K562 (cell line): ENCODE data around the gene WDR18. TPM values are rescaled to one million over a fixed set of nuclear protein-coding genes. Genes with fewer than 3 reads are reported as not detected.

Source experiments
- ARID3A ChIP-seq: IDR thresholded peaks from 2 replicates; pipeline ENCODE4 v1.6.1; 2012; ENCODE audit warnings: low read depth, low read length, improper control_type of control experiment, borderline replicate concordance
- BRCA1 ChIP-seq, 2 experiments: fragments of 450-650 bp in 1 of 2; sonication (generic) in 1 of 2; formaldehyde crosslinking in 1 of 2; IDR thresholded peaks; 2 replicates each; pipeline versions ENCODE4 v1.5.0 to v1.6.1; 2017 to 2020; ENCODE audit warnings: mild to moderate bottlenecking in 1 of 2, missing genetic modification reagents in 1 of 2
- CBFA2T2 ChIP-seq: fragments of 450-650 bp; conservative IDR thresholded peaks from 2 replicates; pipeline ENCODE4 v1.6.1; 2017; ENCODE audit warnings: mild to moderate bottlenecking
- CHD2 ChIP-seq: IDR thresholded peaks from 2 replicates; pipeline ENCODE4 v1.6.1; 2011; ENCODE audit warnings: low read depth, low read length
- DMBX1 ChIP-seq: fragments of 250-450 bp; sonication (Bioruptor Pico); IDR thresholded peaks from 2 replicates; pipeline ENCODE4 v1.8.0; 2022; ENCODE audit warnings: inconsistent platforms, mild to moderate bottlenecking, moderate library complexity, borderline replicate concordance
- DPF2 ChIP-seq: fragments of 450-650 bp; IDR thresholded peaks from 2 replicates; pipeline ENCODE4 v1.6.1; 2016
- FIP1L1 ChIP-seq: fragments of 200-400 bp; formaldehyde crosslinking; IDR thresholded peaks from 2 replicates; pipeline ENCODE4 v1.6.1; 2018; ENCODE audit warnings: mild to moderate bottlenecking, low read depth, low read length; ENCODE audit not compliant: poor library complexity, severe bottlenecking
- HIVEP1 ChIP-seq: fragments of 250-450 bp; sonication (Bioruptor Pico); IDR thresholded peaks from 2 replicates; pipeline ENCODE4 v1.4.0; 2020; ENCODE audit warnings: mild to moderate bottlenecking
- KLF1 ChIP-seq: fragments of 450-650 bp; IDR thresholded peaks from 2 replicates; pipeline ENCODE4 v1.6.1; 2016; ENCODE audit warnings: missing genetic modification characterization, missing compliant biosample characterization
- NR1H2 ChIP-seq: sonication (generic); formaldehyde crosslinking; IDR thresholded peaks from 2 replicates; pipeline ENCODE4 v1.4.0; 2020; ENCODE audit warnings: mild to moderate bottlenecking, missing genetic modification reagents
- POLR2B ChIP-seq: fragments of 450-650 bp; IDR thresholded peaks from 2 replicates; pipeline ENCODE4 v1.6.1; 2018; ENCODE audit warnings: low read depth; ENCODE audit not compliant: partially characterized antibody
- SETDB1 ChIP-seq: IDR thresholded peaks from one replicate; pipeline ENCODE4 v1.6.1; 2012; ENCODE audit warnings: low read length, control low read depth, inconsistent platforms
- TAL1 ChIP-seq: fragments of 450-650 bp; IDR thresholded peaks from 2 replicates; pipeline ENCODE4 v1.6.1; 2016; ENCODE audit warnings: mild to moderate bottlenecking
- XRCC5 ChIP-seq: fragments of 200-400 bp; formaldehyde crosslinking; IDR thresholded peaks from 2 replicates; pipeline ENCODE4 v1.6.1; 2017; ENCODE audit warnings: low read depth, mild to moderate bottlenecking, low read length
- ZBED1 ChIP-seq: IDR thresholded peaks from 2 replicates; pipeline ENCODE4 v1.6.1; 2014
- ZBTB1 ChIP-seq: sonication (generic); formaldehyde crosslinking; IDR thresholded peaks from 2 replicates; pipeline ENCODE4 v1.8.1; 2023; ENCODE audit warnings: missing genetic modification reagents, low read depth, mild to moderate bottlenecking, borderline replicate concordance
- ZFP36 ChIP-seq: fragments of 150-350 bp; IDR thresholded peaks from 2 replicates; pipeline ENCODE4 v1.6.1; 2018; ENCODE audit warnings: low read length, low read depth; ENCODE audit not compliant: partially characterized antibody
- ZNF143 ChIP-seq: sonication (generic); formaldehyde crosslinking; IDR thresholded peaks from 2 replicates; pipeline ENCODE4 v1.9.0; 2022; ENCODE audit warnings: mild to moderate bottlenecking, missing genetic modification reagents
- polyA plus RNA-seq, 8 experiments: library from polyadenylated mRNA; depleted of rRNA in 4 of 8; stranded (reverse) in 5 of 8; unstranded in 3 of 8; fragments of >200 nt; fragmentation: Nextera tagmentation in 2 of 8; fragmentation: Illumina TruSeq in 1 of 8; extraction: Ambion mirVana in 2 of 8; extraction: Trizol in 1 of 8; gene quantifications; 2 replicates each; pipeline versions ENCODE4 v1.2.1 to v1.2.3, GENCODE V29; 2011 to 2014; ENCODE audit warnings: inconsistent platforms in 1 of 8, missing spikeins in 1 of 8
- total RNA-seq, 7 experiments: library from RNA; depleted of rRNA in 6 of 7; stranded (reverse); fragments of >200 nt in 6 of 7; fragmentation: Illumina TruSeq in 2 of 7; extraction: Trizol in 2 of 7; gene quantifications; 2 replicates each; pipeline versions ENCODE4 v1.2.1 to v1.2.3, GENCODE V29; 2011 to 2021; ENCODE audit warnings: low replicate concordance in 1 of 7
- TF ChIP-seq, protein P1 (sequence below): fragments of 450-650 bp; formaldehyde crosslinking; IDR thresholded peaks from 2 replicates; pipeline ENCODE4 v1.4.0; 2020; ENCODE audit warnings: mild to moderate bottlenecking, moderate library complexity
- TF ChIP-seq, protein P2 (sequence below): fragments of 450-650 bp; IDR thresholded peaks from 2 replicates; pipeline ENCODE4 v1.6.1; 2018; ENCODE audit not compliant: partially characterized antibody
- TF ChIP-seq, protein P3 (sequence below): fragments of 450-650 bp; conservative IDR thresholded peaks from 2 replicates; pipeline ENCODE4 v1.6.1; 2016; ENCODE audit warnings: missing genetic modification characterization, low read depth, mild to moderate bottlenecking, missing compliant biosample characterization, moderate library complexity

The WDR18 gene
- total and polyA plus RNA-seq, 9 of the 15 experiments (the other 6 are each of a cell fraction or from before 2014, with no cell fraction given): 0.65 to 181 (median 30.1) TPM

DNA sequence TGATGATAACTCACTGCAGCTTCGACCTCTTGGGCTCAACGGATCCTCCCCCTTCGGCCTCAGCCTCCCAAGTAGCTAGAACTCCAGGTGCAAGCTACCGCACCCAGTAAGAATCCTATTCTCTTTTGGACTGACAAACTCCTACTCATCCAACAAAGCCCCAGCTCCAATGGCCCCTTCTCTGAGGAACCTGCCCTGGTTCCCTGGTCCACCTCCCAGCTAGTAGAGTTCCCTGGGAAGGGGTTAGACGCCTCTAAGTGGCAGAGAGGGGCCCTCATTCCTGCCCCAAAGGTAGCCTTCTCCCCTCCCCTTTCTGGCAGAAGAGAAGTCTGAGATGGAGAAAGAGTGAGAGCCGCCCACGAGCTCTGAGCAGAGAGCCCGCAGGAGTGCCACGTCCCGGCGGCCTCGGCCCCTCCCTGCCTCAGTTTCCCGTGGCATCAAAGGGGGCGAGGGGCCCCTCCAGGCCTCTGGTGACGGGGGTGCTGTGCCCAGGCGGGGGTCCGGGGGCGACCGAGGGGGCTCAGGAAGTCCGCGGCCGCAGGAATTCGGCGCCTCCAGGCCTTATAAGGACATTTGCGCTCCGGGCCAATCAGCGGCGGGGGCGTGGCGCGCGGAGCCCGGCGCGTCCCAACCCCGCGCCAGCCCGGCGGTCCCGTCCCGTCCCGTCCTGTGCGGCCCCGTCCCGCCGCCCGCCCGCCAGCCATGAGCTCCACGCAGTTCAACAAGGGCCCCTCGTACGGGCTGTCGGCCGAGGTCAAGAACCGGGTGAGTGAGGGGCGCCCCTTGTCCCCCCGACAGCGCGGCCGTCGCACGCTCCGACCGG, 42.0 kb downstream of the WDR18 start, which contains the start of gene CNN2 (continued):
- no peak for TF ChIP-seq BRCA1 (IDR thresholded peaks at IDR 0.05)
- no peak for TF ChIP-seq BRCA1 (CRISPR knock-in tag; IDR thresholded peaks at IDR 0.05)
- TF ChIP-seq, protein P1, sequence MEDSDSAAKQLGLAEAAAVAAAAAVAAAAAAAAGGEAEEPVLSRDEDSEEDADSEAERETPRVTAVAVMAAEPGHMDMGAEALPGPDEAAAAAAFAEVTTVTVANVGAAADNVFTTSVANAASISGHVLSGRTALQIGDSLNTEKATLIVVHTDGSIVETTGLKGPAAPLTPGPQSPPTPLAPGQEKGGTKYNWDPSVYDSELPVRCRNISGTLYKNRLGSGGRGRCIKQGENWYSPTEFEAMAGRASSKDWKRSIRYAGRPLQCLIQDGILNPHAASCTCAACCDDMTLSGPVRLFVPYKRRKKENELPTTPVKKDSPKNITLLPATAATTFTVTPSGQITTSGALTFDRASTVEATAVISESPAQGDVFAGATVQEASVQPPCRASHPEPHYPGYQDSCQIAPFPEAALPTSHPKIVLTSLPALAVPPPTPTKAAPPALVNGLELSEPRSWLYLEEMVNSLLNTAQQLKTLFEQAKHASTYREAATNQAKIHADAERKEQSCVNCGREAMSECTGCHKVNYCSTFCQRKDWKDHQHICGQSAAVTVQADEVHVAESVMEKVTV (CRISPR knock-in tag): no peak
- no peak for TF ChIP-seq HIVEP1 (CRISPR knock-in tag)
- TF ChIP-seq, protein P2, sequence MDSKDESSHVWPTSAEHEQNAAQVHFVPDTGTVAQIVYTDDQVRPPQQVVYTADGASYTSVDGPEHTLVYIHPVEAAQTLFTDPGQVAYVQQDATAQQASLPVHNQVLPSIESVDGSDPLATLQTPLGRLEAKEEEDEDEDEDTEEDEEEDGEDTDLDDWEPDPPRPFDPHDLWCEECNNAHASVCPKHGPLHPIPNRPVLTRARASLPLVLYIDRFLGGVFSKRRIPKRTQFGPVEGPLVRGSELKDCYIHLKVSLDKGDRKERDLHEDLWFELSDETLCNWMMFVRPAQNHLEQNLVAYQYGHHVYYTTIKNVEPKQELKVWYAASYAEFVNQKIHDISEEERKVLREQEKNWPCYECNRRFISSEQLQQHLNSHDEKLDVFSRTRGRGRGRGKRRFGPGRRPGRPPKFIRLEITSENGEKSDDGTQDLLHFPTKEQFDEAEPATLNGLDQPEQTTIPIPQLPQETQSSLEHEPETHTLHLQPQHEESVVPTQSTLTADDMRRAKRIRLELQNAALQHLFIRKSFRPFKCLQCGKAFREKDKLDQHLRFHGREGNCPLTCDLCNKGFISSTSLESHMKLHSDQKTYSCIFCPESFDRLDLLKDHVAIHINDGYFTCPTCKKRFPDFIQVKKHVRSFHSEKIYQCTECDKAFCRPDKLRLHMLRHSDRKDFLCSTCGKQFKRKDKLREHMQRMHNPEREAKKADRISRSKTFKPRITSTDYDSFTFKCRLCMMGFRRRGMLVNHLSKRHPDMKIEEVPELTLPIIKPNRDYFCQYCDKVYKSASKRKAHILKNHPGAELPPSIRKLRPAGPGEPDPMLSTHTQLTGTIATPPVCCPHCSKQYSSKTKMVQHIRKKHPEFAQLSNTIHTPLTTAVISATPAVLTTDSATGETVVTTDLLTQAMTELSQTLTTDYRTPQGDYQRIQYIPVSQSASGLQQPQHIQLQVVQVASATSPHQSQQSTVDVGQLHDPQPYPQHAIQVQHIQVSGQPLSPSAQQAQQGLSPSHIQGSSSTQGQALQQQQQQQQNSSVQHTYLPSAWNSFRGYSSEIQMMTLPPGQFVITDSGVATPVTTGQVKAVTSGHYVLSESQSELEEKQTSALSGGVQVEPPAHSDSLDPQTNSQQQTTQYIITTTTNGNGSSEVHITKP: no peak
- peak; percentile 50 for TF ChIP-seq POLR2B
- no peak; the same call in 1 of the 2 replicates for TF ChIP-seq DPF2
- TF ChIP-seq, protein P3, sequence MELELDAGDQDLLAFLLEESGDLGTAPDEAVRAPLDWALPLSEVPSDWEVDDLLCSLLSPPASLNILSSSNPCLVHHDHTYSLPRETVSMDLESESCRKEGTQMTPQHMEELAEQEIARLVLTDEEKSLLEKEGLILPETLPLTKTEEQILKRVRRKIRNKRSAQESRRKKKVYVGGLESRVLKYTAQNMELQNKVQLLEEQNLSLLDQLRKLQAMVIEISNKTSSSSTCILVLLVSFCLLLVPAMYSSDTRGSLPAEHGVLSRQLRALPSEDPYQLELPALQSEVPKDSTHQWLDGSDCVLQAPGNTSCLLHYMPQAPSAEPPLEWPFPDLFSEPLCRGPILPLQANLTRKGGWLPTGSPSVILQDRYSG: no peak
- TF ChIP-seq ZNF143 (CRISPR knock-in tag): no peak
- no peak for TF ChIP-seq ZBTB1
- no peak for TF ChIP-seq ZBED1
- TF ChIP-seq SETDB1: no peak
- TF ChIP-seq KLF1 (tag): no peak
- TF ChIP-seq NR1H2 (CRISPR knock-in tag): no peak
- TF ChIP-seq CBFA2T2: no peak
- peak; percentile 52 for TF ChIP-seq FIP1L1
- no peak for TF ChIP-seq TAL1
- TF ChIP-seq ARID3A: no peak
- TF ChIP-seq CHD2: no peak
- no peak for TF ChIP-seq DMBX1 (CRISPR knock-in tag)
- TF ChIP-seq ZFP36: no peak
- no peak for TF ChIP-seq XRCC5
